KMS-11 (cell line): ENCODE measurements around the gene GNAT3.

Source experiments
- H2AFZ ChIP-seq: fragments of 200-600 bp; sonication (generic); 2 replicates; pipeline ENCODE4 v1.6.1; 2016; ENCODE audit warnings: antibody characterized with exemption, mixed run types, low read depth
- H3K27ac ChIP-seq: fragments of 200-600 bp; sonication (generic); 2 replicates; pipeline ENCODE4 v1.6.1; 2016; ENCODE audit warnings: mild to moderate bottlenecking, mixed run types
- H3K27me3 ChIP-seq: fragments of 200-600 bp; sonication (generic); 2 replicates; pipeline ENCODE4 v1.6.1; 2017; ENCODE audit warnings: mild to moderate bottlenecking, low read depth, mixed run types, moderate library complexity; ENCODE audit not compliant: insufficient read depth
- H3K36me3 ChIP-seq: fragments of 200-600 bp; sonication (generic); 2 replicates; pipeline ENCODE4 v1.6.1; 2017; ENCODE audit warnings: mild to moderate bottlenecking, mixed run types; ENCODE audit not compliant: insufficient read depth
- H3K4me1 ChIP-seq: fragments of 200-600 bp; sonication (generic); 2 replicates; pipeline ENCODE4 v1.6.1; 2016; ENCODE audit warnings: mild to moderate bottlenecking, low read depth, mixed run types; ENCODE audit not compliant: poor library complexity, severe bottlenecking
- H3K4me2 ChIP-seq: fragments of 200-600 bp; sonication (generic); 2 replicates; pipeline ENCODE4 v1.7.0; 2016; ENCODE audit warnings: mild to moderate bottlenecking, mixed run types
- H3K4me3 ChIP-seq: fragments of 200-600 bp; sonication (generic); IDR thresholded peaks from 2 replicates; pipeline ENCODE4 v1.6.1; 2017; ENCODE audit warnings: low read depth, low read length, mixed read lengths; ENCODE audit not compliant: insufficient read depth
- H3K79me2 ChIP-seq: fragments of 200-600 bp; sonication (generic); 2 replicates; pipeline ENCODE4 v1.6.1; 2016; ENCODE audit warnings: low read depth, mixed run types; ENCODE audit not compliant: insufficient read depth
- H3K9ac ChIP-seq: fragments of 200-600 bp; sonication (generic); 2 replicates; pipeline ENCODE4 v1.6.1; 2016; ENCODE audit warnings: mild to moderate bottlenecking, mixed run types
- H4K20me1 ChIP-seq: fragments of 200-600 bp; sonication (generic); 2 replicates; pipeline ENCODE4 v1.6.1; 2016; ENCODE audit warnings: mild to moderate bottlenecking, mixed run types; ENCODE audit not compliant: insufficient read depth
- CTCF ChIP-seq: fragments of 200-600 bp; sonication (generic); conservative IDR thresholded peaks from 2 replicates; pipeline ENCODE4 v1.6.1; 2017; ENCODE audit warnings: low read depth, mild to moderate bottlenecking, antibody characterized with exemption, low read length, moderate library complexity, mixed read lengths

Gene GNAT3

GRCh38 chr7:80548840-80549530 is 37.1 kb upstream of the GNAT3 start:
- no peaks in the 10 kb centered on the region for H3K27me3 ChIP-seq
- no peak overlapping the region for H3K27ac ChIP-seq
- no peak overlapping the region for H3K4me3 ChIP-seq
- no peak overlapping the region for H3K9ac ChIP-seq
- H3K79me2 ChIP-seq, result no peaks in the 10 kb centered on the region
- H4K20me1 ChIP-seq, result no peaks in the 10 kb centered on the region
- H2AFZ ChIP-seq, result no peak overlapping the region
- TF ChIP-seq CTCF, result no peak
- H3K36me3 ChIP-seq, result no peaks in the 10 kb centered on the region
- no peak overlapping the region for H3K4me2 ChIP-seq
- H3K4me1 ChIP-seq, result no peaks in the 10 kb centered on the region

GRCh38 chr7:80542398-80542797 is 30.5 kb upstream of the GNAT3 start:
- Histone ChIP-seq H3K36me3 (no peaks in the 10 kb centered on the region; the same call in 1 of the 2 replicates), H3K27ac (no peak overlapping the region), H3K79me2 (no peaks in the 10 kb centered on the region), H4K20me1 (no peaks in the 10 kb centered on the region), H3K4me1 (no peaks in the 10 kb centered on the region), H3K4me2 (no peak overlapping the region), H3K27me3 (no peaks in the 10 kb centered on the region), H2AFZ (no peak overlapping the region), H3K4me3 (no peak overlapping the region), H3K9ac (no peak overlapping the region)
- no peak for TF ChIP-seq CTCF

- no peaks in the 10 kb centered on the region for H3K79me2 ChIP-seq
- no peak overlapping the region for H3K27ac ChIP-seq
- H3K4me1 ChIP-seq, result no peaks in the 10 kb centered on the region
- H3K27me3 ChIP-seq, result no peaks in the 10 kb centered on the region
- no peak overlapping the region for H3K4me3 ChIP-seq
- no peak overlapping the region for H2AFZ ChIP-seq
- H4K20me1 ChIP-seq, result no peaks in the 10 kb centered on the region
- H3K9ac ChIP-seq, result no peak overlapping the region
- H3K4me2 ChIP-seq, result no peak overlapping the region
- no peak for TF ChIP-seq CTCF
- no peaks in the 10 kb centered on the region; the same call in 1 of the 2 replicates for H3K36me3 ChIP-seq
Observed at GRCh38 chr7:80540836-80541235, 29.0 kb upstream of the GNAT3 start.

- no peaks in the 10 kb centered on the region for H4K20me1 ChIP-seq
- H3K79me2 ChIP-seq, result no peaks in the 10 kb centered on the region
- H2AFZ ChIP-seq, result no peak overlapping the region
- no peak overlapping the region for H3K4me2 ChIP-seq
- TF ChIP-seq CTCF, result no peak
- H3K36me3 ChIP-seq, result no peaks in the 10 kb centered on the region; the same call in 1 of the 2 replicates
- H3K4me3 ChIP-seq, result no peak overlapping the region
- no peak overlapping the region for H3K9ac ChIP-seq
- H3K27ac ChIP-seq, result no peak overlapping the region
- H3K4me1 ChIP-seq, result no peaks in the 10 kb centered on the region
- no peaks in the 10 kb centered on the region for H3K27me3 ChIP-seq
Observed at GRCh38 chr7:80537091-80537490, 25.2 kb upstream of the GNAT3 start.
